ENCODE data around the gene NPB. TPM values are rescaled to one million over a fixed set of nuclear protein-coding genes. Genes with fewer than 3 reads are reported as not detected.

NPB gene
- total and polyA plus RNA-seq, 2 of the 8 experiments (the other 6 are each of a cell fraction or from before 2014, with no cell fraction given), result 1.5 to 2.5 TPM

DNA sequence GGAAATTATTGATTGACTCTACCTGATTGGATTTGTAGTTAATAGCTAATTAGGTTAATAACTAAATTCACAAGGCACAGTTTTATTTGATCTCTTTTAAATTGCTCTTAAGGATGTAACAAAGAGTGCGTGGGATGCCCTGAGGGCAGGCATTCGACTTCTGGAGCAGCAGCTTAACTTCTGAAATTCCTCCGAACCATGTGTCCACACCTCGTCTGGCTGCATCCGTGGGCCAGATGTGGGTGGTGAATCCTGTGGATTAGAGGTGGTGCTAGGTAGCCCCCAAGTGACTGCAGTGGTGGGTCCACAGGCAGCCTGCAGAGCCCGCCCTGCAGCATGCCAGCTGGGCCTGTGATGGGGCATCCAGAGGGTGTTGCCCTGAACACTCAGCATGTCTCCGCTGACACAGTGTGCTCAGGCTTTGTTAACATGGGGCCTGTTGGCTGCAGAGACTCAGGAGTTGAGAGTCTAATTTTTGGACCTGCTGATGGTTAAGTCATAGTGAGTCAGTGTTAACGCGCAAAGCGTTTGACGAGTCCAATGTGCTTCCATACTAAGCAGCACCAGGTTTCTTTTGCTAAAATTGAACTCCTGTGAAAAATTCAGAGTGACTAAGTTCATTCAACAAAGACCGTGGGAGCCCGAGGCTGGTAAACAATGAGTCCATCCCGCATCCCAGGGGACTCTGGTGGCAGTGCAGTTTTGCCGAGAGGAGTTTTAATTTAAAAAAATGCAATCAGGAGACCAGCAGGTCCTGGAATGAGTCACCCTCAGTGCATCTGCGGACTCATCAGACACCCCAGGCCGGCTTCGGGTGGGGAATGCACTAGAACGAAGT, 3.8 kb upstream of the NPB start (continued):
- TF ChIP-seq, protein P1, sequence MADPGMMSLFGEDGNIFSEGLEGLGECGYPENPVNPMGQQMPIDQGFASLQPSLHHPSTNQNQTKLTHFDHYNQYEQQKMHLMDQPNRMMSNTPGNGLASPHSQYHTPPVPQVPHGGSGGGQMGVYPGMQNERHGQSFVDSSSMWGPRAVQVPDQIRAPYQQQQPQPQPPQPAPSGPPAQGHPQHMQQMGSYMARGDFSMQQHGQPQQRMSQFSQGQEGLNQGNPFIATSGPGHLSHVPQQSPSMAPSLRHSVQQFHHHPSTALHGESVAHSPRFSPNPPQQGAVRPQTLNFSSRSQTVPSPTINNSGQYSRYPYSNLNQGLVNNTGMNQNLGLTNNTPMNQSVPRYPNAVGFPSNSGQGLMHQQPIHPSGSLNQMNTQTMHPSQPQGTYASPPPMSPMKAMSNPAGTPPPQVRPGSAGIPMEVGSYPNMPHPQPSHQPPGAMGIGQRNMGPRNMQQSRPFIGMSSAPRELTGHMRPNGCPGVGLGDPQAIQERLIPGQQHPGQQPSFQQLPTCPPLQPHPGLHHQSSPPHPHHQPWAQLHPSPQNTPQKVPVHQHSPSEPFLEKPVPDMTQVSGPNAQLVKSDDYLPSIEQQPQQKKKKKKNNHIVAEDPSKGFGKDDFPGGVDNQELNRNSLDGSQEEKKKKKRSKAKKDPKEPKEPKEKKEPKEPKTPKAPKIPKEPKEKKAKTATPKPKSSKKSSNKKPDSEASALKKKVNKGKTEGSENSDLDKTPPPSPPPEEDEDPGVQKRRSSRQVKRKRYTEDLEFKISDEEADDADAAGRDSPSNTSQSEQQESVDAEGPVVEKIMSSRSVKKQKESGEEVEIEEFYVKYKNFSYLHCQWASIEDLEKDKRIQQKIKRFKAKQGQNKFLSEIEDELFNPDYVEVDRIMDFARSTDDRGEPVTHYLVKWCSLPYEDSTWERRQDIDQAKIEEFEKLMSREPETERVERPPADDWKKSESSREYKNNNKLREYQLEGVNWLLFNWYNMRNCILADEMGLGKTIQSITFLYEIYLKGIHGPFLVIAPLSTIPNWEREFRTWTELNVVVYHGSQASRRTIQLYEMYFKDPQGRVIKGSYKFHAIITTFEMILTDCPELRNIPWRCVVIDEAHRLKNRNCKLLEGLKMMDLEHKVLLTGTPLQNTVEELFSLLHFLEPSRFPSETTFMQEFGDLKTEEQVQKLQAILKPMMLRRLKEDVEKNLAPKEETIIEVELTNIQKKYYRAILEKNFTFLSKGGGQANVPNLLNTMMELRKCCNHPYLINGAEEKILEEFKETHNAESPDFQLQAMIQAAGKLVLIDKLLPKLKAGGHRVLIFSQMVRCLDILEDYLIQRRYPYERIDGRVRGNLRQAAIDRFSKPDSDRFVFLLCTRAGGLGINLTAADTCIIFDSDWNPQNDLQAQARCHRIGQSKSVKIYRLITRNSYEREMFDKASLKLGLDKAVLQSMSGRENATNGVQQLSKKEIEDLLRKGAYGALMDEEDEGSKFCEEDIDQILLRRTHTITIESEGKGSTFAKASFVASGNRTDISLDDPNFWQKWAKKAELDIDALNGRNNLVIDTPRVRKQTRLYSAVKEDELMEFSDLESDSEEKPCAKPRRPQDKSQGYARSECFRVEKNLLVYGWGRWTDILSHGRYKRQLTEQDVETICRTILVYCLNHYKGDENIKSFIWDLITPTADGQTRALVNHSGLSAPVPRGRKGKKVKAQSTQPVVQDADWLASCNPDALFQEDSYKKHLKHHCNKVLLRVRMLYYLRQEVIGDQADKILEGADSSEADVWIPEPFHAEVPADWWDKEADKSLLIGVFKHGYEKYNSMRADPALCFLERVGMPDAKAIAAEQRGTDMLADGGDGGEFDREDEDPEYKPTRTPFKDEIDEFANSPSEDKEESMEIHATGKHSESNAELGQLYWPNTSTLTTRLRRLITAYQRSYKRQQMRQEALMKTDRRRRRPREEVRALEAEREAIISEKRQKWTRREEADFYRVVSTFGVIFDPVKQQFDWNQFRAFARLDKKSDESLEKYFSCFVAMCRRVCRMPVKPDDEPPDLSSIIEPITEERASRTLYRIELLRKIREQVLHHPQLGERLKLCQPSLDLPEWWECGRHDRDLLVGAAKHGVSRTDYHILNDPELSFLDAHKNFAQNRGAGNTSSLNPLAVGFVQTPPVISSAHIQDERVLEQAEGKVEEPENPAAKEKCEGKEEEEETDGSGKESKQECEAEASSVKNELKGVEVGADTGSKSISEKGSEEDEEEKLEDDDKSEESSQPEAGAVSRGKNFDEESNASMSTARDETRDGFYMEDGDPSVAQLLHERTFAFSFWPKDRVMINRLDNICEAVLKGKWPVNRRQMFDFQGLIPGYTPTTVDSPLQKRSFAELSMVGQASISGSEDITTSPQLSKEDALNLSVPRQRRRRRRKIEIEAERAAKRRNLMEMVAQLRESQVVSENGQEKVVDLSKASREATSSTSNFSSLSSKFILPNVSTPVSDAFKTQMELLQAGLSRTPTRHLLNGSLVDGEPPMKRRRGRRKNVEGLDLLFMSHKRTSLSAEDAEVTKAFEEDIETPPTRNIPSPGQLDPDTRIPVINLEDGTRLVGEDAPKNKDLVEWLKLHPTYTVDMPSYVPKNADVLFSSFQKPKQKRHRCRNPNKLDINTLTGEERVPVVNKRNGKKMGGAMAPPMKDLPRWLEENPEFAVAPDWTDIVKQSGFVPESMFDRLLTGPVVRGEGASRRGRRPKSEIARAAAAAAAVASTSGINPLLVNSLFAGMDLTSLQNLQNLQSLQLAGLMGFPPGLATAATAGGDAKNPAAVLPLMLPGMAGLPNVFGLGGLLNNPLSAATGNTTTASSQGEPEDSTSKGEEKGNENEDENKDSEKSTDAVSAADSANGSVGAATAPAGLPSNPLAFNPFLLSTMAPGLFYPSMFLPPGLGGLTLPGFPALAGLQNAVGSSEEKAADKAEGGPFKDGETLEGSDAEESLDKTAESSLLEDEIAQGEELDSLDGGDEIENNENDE (IDR thresholded peaks at IDR 0.05; ENCODE audit: insufficient replicate concordance, low read length), result no peak
- TF ChIP-seq, protein P2, sequence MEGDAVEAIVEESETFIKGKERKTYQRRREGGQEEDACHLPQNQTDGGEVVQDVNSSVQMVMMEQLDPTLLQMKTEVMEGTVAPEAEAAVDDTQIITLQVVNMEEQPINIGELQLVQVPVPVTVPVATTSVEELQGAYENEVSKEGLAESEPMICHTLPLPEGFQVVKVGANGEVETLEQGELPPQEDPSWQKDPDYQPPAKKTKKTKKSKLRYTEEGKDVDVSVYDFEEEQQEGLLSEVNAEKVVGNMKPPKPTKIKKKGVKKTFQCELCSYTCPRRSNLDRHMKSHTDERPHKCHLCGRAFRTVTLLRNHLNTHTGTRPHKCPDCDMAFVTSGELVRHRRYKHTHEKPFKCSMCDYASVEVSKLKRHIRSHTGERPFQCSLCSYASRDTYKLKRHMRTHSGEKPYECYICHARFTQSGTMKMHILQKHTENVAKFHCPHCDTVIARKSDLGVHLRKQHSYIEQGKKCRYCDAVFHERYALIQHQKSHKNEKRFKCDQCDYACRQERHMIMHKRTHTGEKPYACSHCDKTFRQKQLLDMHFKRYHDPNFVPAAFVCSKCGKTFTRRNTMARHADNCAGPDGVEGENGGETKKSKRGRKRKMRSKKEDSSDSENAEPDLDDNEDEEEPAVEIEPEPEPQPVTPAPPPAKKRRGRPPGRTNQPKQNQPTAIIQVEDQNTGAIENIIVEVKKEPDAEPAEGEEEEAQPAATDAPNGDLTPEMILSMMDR (IDR thresholded peaks at IDR 0.05; ENCODE audit: control extremely low read depth in 1 of 3, insufficient read depth in 1 of 3, low read depth in 1 of 3, low read length in 3 of 3), result no peak
- TF ChIP-seq EP300 (IDR thresholded peaks at IDR 0.05; ENCODE audit: borderline replicate concordance in 1 of 2, low read depth in 2 of 2, low read length in 2 of 2), result no peak
- TF ChIP-seq FOSL1 (IDR thresholded peaks at IDR 0.05; ENCODE audit: insufficient read depth, low read depth, low read length), result no peak
- TF ChIP-seq POU5F1 (IDR thresholded peaks at IDR 0.05; ENCODE audit: low read depth, low read length), result no peak
